Ovary (tissue), 9 donors: Measurements from ENCODE around the gene DHRS7B. TPM values are rescaled to one million over a fixed set of nuclear protein-coding genes. Genes with fewer than 3 reads are reported as not detected.

ENCODE experiments used
- DNase-seq, 5 donors: peaks; one replicate each; pipeline ENCODE4 v3.0.0-alpha.2; 2019 to 2020
- H3K27ac ChIP-seq, 2 donors: fragments of 200-600 bp; one replicate each; pipeline versions ENCODE4 v1.5.1 to v1.8.0; 2019 to 2022
- H3K27me3 ChIP-seq: fragments of 200-600 bp; one replicate; pipeline ENCODE4 v1.8.0; 2022
- H3K36me3 ChIP-seq: fragments of 200-600 bp; sonication (generic); one replicate; pipeline ENCODE4 v1.5.1; 2019
- H3K4me1 ChIP-seq: one replicate; pipeline ENCODE4 v1.8.1; 2013; ENCODE audit warnings: mild to moderate bottlenecking, moderate library complexity; ENCODE audit not compliant: insufficient read depth
- H3K4me3 ChIP-seq: fragments of 200-600 bp; sonication (generic); one replicate; pipeline ENCODE4 v1.5.1; 2017
- H3K9me3 ChIP-seq, 2 donors: fragments of 200-600 bp in 1 of 2; sonication (generic) in 1 of 2; one replicate each; pipeline versions ENCODE4 v1.5.1 to v1.8.1; 2013 to 2019; ENCODE audit warnings: mild to moderate bottlenecking in 1 of 2, moderate library complexity in 1 of 2
- EP300 ChIP-seq: sonication (generic); formaldehyde crosslinking; IDR thresholded peaks from one replicate; pipeline ENCODE4 v1.6.1; 2017; ENCODE audit warnings: antibody characterized with exemption
- POLR2A ChIP-seq: fragments of 450-650 bp; IDR thresholded peaks from one replicate; pipeline ENCODE4 v1.6.1; 2017; ENCODE audit warnings: antibody characterized with exemption, mild to moderate bottlenecking, moderate library complexity
- WGBS, 3 donors: extraction: QIAGEN DNeasy Blood & Tissue Kit in 1 of 3; methylation state at CpG; one replicate each; pipeline versions ENCODE4 v1.1.5 to v1.1.7; 2013 to 2017; 5-methylcytosine and 5-hydroxymethylcytosine counted together
- intact Hi-C, 4 donors: fragments of 100-400 bp; cut with DNase I; formaldehyde crosslinking; loops; one replicate each; pipeline versions ENCODE4 v1.11.0 to v1.15.1; 2022 to 2023
- polyA plus RNA-seq, 2 donors: library from polyadenylated mRNA; stranded (reverse); fragments of 200-250 nt in 1 of 2; fragments of 350-450 nt in 1 of 2; fragmentation: Illumina TruSeq in 1 of 2; extraction: RNeasy Lipid Tissue Mini Kit (QIAGEN cat#74804) in 1 of 2; gene quantifications; one replicate each; pipeline ENCODE4 v1.2.3, GENCODE V29; 2013 to 2014
- total RNA-seq, 7 donors: library from RNA; depleted of rRNA in 2 of 7; stranded (reverse); fragments of >200 nt in 2 of 7; fragmentation: NEBNext Ultra II Directional in 3 of 7; extraction: Animal tissue kit (Norgen Biotek cat#: 25700) in 3 of 7; gene quantifications; one replicate each; pipeline versions ENCODE4 v1.1.0 to v1.2.4, GENCODE V29; 2016 to 2023
- TF ChIP-seq, protein P1 (sequence below), 3 donors: fragments of 450-650 bp in 2 of 3; fragments of 200-600 bp in 1 of 3; IDR thresholded peaks; one replicate each; pipeline versions ENCODE4 v1.5.1 to v1.8.0; 2016 to 2022; ENCODE audit warnings: antibody characterized with exemption in 3 of 3, mild to moderate bottlenecking in 1 of 3
- donor health status: DM: no; HTN: no; CAD: no; lungs with moderate emphysema.
- donor health status: DM: no; HTN: no; CAD: no.
- donor health status: Bipolar disorder and iron deficiency.
- donor health status: DM: yes; HTN: yes; CAD: no.
- donor health status: DM: no; HTN: no; CAD: no.
- donor health status: DM: yes; HTN: yes; CAD: no.

The DHRS7B gene
- total and polyA plus RNA-seq, 9 donors = 10.7 to 28.3 (median 17.4) TPM

DNA sequence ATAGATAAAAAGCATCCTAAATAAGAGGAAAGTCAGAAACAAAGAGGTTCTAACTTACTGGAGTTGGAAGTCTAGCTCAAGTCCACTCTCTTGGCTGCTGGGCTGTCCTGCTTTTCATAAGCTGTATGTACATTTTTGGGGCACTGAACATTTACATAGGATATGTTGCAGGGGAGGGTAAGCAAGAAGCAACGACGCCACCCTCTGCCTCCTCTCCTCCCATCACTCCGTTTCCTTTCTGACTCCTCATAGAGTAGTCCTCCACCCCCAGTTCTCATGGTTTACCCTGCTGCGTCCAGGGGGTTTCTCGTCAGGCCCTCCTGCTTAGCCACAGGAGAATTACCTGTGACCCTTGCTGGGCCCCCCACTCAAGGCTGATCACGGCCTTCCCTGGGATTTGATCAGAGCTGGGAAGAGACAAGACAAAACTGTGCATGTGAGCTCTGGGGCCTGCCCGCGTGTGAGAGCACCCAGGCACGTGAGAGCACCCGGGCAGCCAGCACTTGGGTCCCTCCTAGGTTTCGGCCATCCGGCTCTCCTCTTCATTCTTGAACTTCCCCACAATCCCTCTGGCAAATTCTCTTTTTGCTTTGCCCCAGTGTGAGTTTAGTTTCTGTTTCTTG is 50.1 kb downstream of the DHRS7B start:
- intact Hi-C loops = no loop called here

DNA sequence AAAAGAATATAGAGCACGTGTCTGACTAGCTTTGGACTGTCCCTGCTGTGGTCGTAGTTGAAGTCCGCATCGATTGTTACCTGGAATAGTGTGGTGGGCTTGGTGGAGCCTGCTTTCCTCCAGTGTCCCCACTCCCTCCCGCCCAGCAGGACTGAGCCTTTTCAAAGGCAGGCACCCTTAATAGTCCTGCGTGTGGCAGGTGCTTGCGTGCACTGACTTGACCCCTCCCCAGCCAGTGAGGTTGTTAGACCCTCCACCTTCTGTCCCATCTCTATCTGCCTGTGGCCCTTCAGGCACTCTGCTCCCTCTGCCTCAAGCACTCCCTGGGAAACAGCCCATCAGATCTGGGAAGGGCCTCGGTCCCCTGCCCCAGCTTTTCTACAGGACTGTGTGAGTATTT is 50.6 kb downstream of the DHRS7B start:
- Histone ChIP-seq H3K36me3 (no peaks in the 10 kb centered on the region), H3K27ac (no peak overlapping the region), H3K4me3 (no peak overlapping the region), H3K4me1 (peaks cover 15% of the 10 kb centered on the region), H3K27me3 (no peaks in the 10 kb centered on the region), H3K9me3 (no peaks in the 10 kb centered on the region)
- DNase-seq = no peak
- intact Hi-C loops = no loop called here
- 96 to 97% (median 97%) methylated on average over 8 of the region's 8 CpGs for WGBS, 3 donors
- TF ChIP-seq POLR2A (no peak), EP300 (no peak)

More for the DNA sequence above, 50.1 kb downstream of the DHRS7B start:
- Histone ChIP-seq H3K4me1 (peaks cover 15% of the 10 kb centered on the region), H3K9me3 (no peaks in the 10 kb centered on the region), H3K27me3 (no peaks in the 10 kb centered on the region), H3K4me3 (no peak overlapping the region), H3K27ac (no peak overlapping the region), H3K36me3 (no peaks in the 10 kb centered on the region)
- DNase-seq = no peak
- 84 to 92% (median 85%) methylated on average over 12 of the region's 12 CpGs for WGBS, 3 donors
- TF ChIP-seq EP300 (no peak), POLR2A (no peak)
- TF ChIP-seq, protein P1, sequence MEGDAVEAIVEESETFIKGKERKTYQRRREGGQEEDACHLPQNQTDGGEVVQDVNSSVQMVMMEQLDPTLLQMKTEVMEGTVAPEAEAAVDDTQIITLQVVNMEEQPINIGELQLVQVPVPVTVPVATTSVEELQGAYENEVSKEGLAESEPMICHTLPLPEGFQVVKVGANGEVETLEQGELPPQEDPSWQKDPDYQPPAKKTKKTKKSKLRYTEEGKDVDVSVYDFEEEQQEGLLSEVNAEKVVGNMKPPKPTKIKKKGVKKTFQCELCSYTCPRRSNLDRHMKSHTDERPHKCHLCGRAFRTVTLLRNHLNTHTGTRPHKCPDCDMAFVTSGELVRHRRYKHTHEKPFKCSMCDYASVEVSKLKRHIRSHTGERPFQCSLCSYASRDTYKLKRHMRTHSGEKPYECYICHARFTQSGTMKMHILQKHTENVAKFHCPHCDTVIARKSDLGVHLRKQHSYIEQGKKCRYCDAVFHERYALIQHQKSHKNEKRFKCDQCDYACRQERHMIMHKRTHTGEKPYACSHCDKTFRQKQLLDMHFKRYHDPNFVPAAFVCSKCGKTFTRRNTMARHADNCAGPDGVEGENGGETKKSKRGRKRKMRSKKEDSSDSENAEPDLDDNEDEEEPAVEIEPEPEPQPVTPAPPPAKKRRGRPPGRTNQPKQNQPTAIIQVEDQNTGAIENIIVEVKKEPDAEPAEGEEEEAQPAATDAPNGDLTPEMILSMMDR (IDR thresholded peaks at IDR 0.05) = no peak

DNA sequence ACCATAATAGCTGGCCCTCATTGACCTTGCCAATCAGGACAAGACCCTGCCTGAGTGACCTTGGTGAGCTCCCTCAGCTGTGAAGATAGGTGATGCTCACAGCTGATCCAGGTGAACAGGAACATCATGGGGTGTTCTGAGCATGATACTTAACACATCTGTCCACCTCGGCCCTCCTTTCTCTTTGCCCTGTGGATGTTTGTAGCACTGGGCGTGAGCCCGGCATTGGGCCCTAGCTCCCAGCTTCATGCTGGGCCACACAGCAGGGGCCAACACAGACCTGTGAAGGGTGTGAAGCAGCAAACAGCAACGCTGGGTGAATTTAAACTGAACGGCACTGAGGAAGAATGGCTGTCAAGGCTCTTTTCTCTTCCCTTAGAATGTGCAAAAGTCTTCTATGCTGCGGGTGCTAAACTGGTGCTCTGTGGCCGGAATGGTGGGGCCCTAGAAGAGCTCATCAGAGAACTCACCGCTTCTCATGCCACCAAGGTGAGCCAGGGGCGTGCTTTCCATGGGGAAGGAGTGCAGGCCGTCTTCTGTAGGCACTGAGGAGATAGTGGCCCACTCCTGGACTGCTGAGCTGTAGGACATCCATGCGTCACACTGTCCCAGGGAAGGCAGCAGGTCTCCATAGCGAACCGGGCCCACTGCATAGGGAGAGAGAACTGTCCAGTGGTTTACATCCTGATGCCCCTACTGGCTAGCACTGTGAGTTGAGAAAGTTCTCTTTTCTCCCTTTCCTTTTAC is 51.3 kb downstream of the DHRS7B start:
- H3K27me3 ChIP-seq = no peaks in the 10 kb centered on the region
- H3K4me3 ChIP-seq = no peak overlapping the region
- no peaks in the 10 kb centered on the region for H3K36me3 ChIP-seq
- WGBS, 3 donors = 94 to 96% (median 95%) methylated on average over 13 of the region's 13 CpGs
- H3K4me1 ChIP-seq = peaks cover 15% of the 10 kb centered on the region
- DNase-seq = no peak
- H3K9me3 ChIP-seq = no peaks in the 10 kb centered on the region
- intact Hi-C loops = no loop called here
- TF ChIP-seq, protein P1 (IDR thresholded peaks at IDR 0.05) = no peak
- no peak for TF ChIP-seq POLR2A
- TF ChIP-seq EP300 = no peak
- no peak overlapping the region for H3K27ac ChIP-seq

DNA sequence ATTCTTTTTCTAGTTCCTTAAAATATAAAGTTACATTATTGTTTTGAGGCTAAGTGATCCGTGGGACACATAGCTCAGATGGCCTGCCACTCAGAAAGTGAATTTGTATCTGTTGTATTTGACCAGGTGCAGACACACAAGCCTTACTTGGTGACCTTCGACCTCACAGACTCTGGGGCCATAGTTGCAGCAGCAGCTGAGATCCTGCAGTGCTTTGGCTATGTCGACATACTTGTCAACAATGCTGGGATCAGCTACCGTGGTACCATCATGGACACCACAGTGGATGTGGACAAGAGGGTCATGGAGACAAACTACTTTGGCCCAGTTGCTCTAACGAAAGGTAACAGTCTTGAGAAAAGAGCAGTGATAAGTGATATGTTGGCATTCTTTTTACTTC is 56.7 kb downstream of the DHRS7B start:
- no peaks in the 10 kb centered on the region for H3K27me3 ChIP-seq
- intact Hi-C loops = no loop called here
- no peaks in the 10 kb centered on the region for H3K4me1 ChIP-seq
- TF ChIP-seq, protein P1 (IDR thresholded peaks at IDR 0.05) = no peak
- TF ChIP-seq EP300 (no peak), POLR2A (no peak)
- 77 to 86% (median 82%) methylated on average over 5 of the region's 5 CpGs for WGBS, 3 donors
- DNase-seq = no peak
- no peaks in the 10 kb centered on the region for H3K36me3 ChIP-seq
- H3K27ac ChIP-seq = no peak overlapping the region
- H3K9me3 ChIP-seq = no peaks in the 10 kb centered on the region
- H3K4me3 ChIP-seq = no peak overlapping the region

DNA sequence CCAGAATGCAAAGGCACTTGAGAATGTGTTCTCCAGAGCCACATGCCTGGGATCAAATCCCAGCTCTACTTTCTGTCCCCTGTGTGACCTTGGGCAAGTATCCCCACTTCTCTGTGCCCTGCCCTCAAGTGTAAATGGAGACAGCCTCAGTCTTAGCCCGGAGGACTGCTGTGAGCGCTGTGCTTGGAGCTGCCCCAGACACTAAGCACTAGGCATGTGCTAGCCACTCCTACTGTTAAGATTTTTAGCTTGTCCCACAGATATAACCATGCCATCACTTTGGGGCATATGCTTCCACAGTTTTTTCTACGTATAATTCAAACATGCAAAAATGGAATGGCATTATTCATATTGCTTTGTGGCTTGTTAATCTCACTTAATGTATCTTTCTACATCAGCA is 57.8 kb downstream of the DHRS7B start:
- Histone ChIP-seq H3K4me3 (no peak overlapping the region), H3K27me3 (no peaks in the 10 kb centered on the region), H3K36me3 (no peaks in the 10 kb centered on the region), H3K27ac (no peak overlapping the region), H3K4me1 (no peaks in the 10 kb centered on the region), H3K9me3 (no peaks in the 10 kb centered on the region)
- intact Hi-C loops = no loop called here
- WGBS, 3 donors = 63 to 95% (median 74%) methylated on average over 3 of the region's 3 CpGs
- TF ChIP-seq EP300 = no peak
- TF ChIP-seq, protein P1 (IDR thresholded peaks at IDR 0.05) = no peak
- TF ChIP-seq POLR2A = no peak
- no peak for DNase-seq
